ENCODE data around the gene BTBD9. TPM values are rescaled to one million over a fixed set of nuclear protein-coding genes. Genes with fewer than 3 reads are reported as not detected.

The BTBD9 gene
- total and polyA plus RNA-seq, 2 experiments from 2014 or later = 13.0 to 17.0 TPM

DNA sequence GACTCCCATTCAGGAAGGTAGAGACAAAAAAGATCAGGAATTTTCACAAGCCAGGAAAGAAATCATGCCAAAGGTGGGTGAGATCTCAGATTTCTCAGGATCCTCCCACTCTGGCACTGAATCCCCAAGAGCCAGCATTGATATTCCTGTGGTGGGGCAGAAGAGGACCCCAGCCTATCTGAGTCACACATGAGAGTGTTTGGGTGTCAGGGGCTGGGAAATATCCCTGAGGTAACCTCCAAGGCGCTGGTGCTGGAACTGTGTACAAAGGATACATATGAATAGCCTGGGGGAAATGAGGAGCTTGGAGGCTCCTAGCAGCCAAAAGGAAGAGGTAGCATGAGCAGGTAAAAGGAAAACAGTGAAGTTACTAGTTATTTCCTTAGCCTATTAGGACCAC, 369.4 kb downstream of the BTBD9 start:
- Histone ChIP-seq H4K20me1 (ENCODE audit: insufficient read depth, poor library complexity, severe bottlenecking) (no peaks in the 10 kb centered on the region), H3K4me2 (no peak overlapping the region), H3K9me2 (replicated peaks; ENCODE audit: insufficient read depth) (no peaks in the 10 kb centered on the region), H3K9me3 (ENCODE audit: low read depth) (no peaks in the 10 kb centered on the region), H2AFZ (no peak overlapping the region), H3K36me3 (replicated peaks; ENCODE audit: insufficient read depth, low read depth) (no peaks in the 10 kb centered on the region), H3K27ac (no peak overlapping the region), H3K79me2 (no peaks in the 10 kb centered on the region), H3K4me1 (ENCODE audit: insufficient read depth) (no peaks in the 10 kb centered on the region), H3K4me3 (no peak overlapping the region), H3K27me3 (no peaks in the 10 kb centered on the region)
- DNase-seq (ENCODE audit: low spot score) = no peak
- 88% methylated on average over 1 of the region's 1 CpG for WGBS (ENCODE audit: low lambda C conversion rate, missing lambda C conversion rate)
- TF ChIP-seq CTCF (IDR thresholded peaks at IDR 0.05; ENCODE audit: poor library complexity) (no peak), EZH2phosphoT487 (IDR thresholded peaks at IDR 0.05; ENCODE audit: low read depth, severe bottlenecking, unreplicated experiment) (no peak), EZH2 (IDR thresholded peaks at IDR 0.05; ENCODE audit: borderline replicate concordance) (no peak)

DNA sequence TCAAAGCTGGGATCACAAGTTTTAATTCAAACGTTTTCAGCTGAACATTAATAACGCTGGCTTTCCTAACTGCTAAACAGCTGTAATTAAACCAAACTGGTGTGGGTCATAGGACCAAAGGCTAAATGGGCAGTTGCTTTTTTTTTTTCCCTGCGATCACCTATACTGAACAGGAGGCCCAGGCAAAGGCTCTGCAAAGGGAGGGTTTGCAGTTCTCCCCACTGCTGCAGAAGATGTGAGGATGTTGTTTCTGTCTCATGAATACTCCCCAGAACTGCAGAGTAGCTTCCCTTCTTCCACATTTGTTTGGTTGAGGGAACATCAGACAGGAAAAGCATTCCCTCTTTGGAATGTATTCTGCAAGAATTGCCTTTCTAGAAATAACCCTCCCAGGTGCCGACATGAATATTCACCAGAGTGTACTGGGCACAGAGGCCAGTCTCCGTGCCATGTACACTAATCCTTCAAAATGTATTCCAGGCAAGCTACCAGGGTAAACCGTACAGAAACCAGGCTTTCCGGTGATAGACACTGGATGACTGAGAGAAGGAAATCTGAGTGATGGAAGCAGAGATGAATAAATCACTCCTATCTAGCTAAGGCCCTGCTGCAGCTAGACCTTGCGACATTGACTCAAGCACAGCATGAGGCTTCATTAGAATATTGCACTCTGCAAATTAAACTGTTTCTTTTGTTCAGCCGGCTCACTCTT, 370.1 kb downstream of the BTBD9 start:
- Histone ChIP-seq H3K27me3 (no peaks in the 10 kb centered on the region), H3K79me2 (no peaks in the 10 kb centered on the region), H2AFZ (no peak overlapping the region), H3K9me3 (ENCODE audit: low read depth) (no peaks in the 10 kb centered on the region), H3K36me3 (replicated peaks; ENCODE audit: insufficient read depth, low read depth) (no peaks in the 10 kb centered on the region), H3K4me2 (no peak overlapping the region), H4K20me1 (ENCODE audit: insufficient read depth, poor library complexity, severe bottlenecking) (no peaks in the 10 kb centered on the region), H3K4me1 (ENCODE audit: insufficient read depth) (no peaks in the 10 kb centered on the region), H3K9me2 (replicated peaks; ENCODE audit: insufficient read depth) (no peaks in the 10 kb centered on the region), H3K4me3 (no peak overlapping the region), H3K27ac (no peak overlapping the region)
- 72% methylated on average over 9 of the region's 9 CpGs for WGBS (ENCODE audit: low lambda C conversion rate, missing lambda C conversion rate)
- TF ChIP-seq EZH2phosphoT487 (IDR thresholded peaks at IDR 0.05; ENCODE audit: low read depth, severe bottlenecking, unreplicated experiment) (no peak), EZH2 (IDR thresholded peaks at IDR 0.05; ENCODE audit: borderline replicate concordance) (no peak), CTCF (IDR thresholded peaks at IDR 0.05; ENCODE audit: poor library complexity) (no peak)
- no peak for DNase-seq (ENCODE audit: low spot score)

- no peaks in the 10 kb centered on the region for H3K9me2 ChIP-seq (replicated peaks; ENCODE audit: insufficient read depth)
- WGBS (ENCODE audit: low lambda C conversion rate, missing lambda C conversion rate) = 76% methylated on average over 4 of the region's 4 CpGs
- H4K20me1 ChIP-seq (ENCODE audit: insufficient read depth, poor library complexity, severe bottlenecking) = no peaks in the 10 kb centered on the region
- H3K79me2 ChIP-seq = no peaks in the 10 kb centered on the region
- H2AFZ ChIP-seq = no peak overlapping the region
- no peak overlapping the region for H3K27ac ChIP-seq
- H3K4me1 ChIP-seq (ENCODE audit: insufficient read depth) = no peaks in the 10 kb centered on the region
- H3K9me3 ChIP-seq (ENCODE audit: low read depth) = no peaks in the 10 kb centered on the region
- H3K4me3 ChIP-seq = no peak overlapping the region
- H3K4me2 ChIP-seq = no peak overlapping the region
- H3K36me3 ChIP-seq (replicated peaks; ENCODE audit: insufficient read depth, low read depth) = no peaks in the 10 kb centered on the region
- no peaks in the 10 kb centered on the region for H3K27me3 ChIP-seq
- DNase-seq (ENCODE audit: low spot score) = no peak
- TF ChIP-seq EZH2phosphoT487 (IDR thresholded peaks at IDR 0.05; ENCODE audit: low read depth, severe bottlenecking, unreplicated experiment) (no peak), EZH2 (IDR thresholded peaks at IDR 0.05; ENCODE audit: borderline replicate concordance) (no peak), CTCF (IDR thresholded peaks at IDR 0.05; ENCODE audit: poor library complexity) (no peak)
Observed at GRCh38 chr6:38268342-38268741, 371.4 kb downstream of the BTBD9 start.

All from hepatocyte (in vitro differentiated cells).